Middle frontal gyrus (tissue), 1 donor: Measurements from ENCODE around the gene MRPL48.
"Not testable (repeated sequence)": the region's sequence is repeated elsewhere in the genome, so short reads cannot be mapped to it uniquely, and the experiment has no call there.

Source experiments
- DNase-seq: peaks from one replicate; pipeline ENCODE4 v3.0.0-alpha.2; 2015; ENCODE audit warnings: low spot score; ENCODE audit errors: extremely low spot score

MRPL48 gene

DNA sequence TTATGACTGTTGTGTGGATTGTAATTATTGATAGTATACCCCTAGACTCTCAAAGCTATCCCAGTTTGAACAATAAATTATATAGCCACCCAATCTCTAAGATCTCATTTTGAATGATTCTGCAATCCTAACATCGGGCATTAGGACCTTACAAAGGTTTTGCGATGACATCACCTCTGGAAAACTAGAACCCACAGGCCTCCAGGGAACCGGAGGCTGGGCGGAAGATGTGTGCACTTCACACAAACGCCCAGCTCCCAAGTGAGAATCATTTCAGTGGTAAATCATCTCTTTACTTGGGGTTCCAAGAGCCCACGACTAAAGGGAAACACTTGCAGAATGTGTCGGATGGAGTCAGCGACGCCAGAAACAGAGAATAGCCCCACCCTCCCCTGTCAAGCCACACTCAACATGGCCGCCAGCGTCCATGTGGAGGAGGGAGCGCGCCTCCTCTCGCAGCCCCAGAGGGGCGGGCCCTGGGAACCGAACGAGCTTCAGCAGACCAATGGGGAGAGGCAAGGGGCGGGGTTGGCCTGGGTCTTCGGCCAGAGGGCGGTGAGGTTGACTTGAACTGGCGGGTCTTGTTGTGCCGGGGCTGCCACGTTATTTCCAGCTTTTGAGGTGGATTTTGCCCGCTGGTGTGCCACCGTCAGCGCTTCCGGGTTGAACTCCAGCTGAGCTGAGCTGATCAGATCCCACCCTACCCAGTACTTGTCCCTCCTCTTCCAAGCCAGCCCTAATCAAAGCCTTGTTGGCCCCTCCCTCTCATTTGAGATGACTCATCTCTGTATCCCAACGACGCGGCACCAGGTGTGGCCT is 8.4 kb upstream of the MRPL48 start:
- peak; percentile 97 for DNase-seq

DNA sequence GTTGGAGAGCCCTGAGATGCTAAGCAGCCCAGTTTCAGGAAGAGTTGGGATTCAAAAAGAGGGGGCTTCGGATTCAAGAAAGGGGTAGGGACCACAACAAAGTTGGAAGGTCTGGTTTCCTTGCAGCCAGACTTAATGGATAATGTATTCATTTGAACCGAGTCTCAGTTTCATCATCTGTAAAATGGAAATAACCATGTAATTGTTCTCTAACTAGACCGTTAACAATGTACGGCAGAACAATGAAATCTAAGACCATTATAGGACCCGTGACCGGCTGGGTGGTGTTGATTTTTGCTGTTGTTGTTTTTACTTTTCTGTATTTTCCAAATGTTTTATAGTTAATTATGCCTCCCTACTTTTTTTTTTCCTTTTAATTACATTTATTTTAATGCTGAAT is 6.4 kb upstream of the MRPL48 start:
- DNase-seq = no peak

DNA sequence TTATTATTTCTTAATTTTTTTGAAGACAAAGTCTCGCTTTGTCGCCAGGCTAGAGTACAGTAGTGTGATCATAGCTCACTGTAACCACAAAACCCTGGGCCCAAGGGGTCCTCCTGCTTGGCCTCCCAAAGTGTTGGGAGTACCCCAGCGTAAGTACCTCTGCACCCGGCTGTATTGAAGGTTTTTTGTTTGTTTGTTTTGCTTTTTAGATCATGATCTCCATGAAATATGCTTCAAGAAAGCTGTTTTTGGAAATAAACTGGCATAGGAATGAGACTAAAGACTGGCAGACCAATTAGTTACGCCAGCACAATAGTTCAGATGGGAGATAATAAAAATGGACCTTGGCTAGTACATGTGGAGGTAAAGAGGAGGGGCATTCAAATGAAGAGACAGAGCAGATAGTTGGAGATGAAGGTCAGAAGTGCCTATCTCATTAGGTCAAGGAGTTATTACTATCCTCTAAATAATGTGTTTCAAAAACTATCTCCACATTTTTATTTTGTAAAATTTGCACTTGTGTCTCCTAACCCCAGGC is 4.1 kb upstream of the MRPL48 start:
- DNase-seq = no peak

DNA sequence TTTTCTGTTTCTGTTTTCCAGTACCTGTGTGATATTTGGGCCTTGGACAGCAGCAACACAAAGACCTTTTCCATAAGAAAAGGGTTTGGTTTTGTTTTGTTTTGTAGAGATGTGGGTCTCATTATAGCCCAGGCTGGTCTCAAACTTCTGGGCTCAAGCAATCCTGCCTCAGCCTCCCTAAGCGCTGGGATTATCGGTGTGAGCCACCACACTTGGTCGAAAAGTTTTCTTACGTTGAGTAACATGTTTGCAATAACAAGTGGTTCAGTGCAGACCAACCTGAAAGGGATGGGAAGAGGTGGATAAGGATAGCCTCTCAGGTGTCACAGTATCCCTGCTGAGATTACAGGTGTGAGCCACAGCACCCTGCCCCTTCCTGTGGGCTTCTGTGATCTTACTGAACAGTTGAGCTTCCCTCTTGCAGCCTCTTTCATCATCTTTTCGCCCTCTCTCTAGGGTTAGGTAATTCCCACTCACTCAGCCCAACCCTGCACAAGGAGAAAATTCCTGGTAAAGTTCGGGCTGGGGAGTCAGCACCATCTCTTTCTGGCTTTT is 3.5 kb upstream of the MRPL48 start:
- DNase-seq = no peak

DNA sequence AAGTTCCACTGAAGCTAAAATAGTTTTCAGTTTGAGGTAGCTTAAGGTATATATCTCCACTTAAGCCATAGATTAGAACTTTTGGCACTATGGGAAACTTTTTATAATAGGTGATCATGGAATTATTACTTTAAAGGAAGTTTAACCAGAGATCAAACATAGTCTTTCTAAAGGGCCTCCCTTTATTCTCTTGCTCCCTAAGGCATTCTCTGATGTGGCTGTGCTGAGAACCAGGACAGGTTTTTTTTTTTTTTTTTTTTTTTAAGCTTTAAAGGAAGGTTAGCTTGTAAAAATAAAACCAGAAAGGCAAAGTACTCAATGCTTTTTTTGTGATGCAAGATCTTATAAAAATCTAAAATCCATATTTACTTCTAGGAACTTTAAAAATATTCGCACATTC is 2.9 kb upstream of the MRPL48 start:
- no peak for DNase-seq

DNA sequence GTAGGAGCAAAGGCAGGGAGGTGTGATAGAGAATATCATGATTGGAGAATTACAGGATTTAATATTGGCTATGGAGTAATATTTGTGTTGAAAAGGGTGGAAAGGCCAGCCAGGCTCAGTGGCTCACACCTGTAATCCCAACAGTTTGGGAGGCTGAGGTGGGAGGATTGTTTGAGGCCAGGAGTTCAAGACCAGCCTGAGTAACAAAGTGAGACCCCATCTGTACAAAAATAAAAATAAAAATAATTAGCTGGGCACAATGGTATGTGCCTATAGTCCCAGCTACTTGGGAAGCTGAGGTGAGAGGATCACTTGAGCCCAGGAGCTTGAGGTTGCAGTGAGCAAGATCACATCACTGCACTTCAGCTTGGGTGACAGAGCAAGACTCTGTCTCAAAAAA is 2.2 kb upstream of the MRPL48 start:
- not testable (repeated sequence) for DNase-seq

DNA sequence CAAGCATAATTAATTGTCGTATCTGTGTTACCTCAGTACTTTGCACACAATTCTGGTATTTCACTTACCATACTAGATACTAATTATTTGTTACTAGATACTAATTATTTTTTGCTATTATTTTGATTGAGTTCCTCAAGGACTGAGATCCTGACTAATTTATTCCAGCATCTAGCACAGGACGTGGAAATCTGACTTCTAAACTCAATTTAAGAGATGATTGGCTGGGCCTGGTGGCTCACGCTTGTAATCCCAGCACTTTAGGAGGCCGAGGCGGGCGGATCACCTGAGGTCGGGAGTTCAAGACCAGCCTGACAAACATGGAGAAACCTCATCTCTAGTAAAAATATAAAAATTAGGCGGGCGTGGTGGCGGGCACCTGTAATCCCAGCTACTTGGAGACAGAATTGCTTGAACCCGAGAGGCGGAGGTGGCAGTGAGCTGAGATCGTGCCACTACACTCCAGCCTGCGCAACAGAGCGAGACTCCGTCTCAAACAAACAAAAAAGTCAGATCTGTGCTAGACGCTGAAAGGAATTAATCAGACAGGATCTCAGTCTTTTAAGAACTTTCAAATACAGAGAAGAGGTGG is 527 bp upstream of the MRPL48 start:
- DNase-seq = no peak

DNA sequence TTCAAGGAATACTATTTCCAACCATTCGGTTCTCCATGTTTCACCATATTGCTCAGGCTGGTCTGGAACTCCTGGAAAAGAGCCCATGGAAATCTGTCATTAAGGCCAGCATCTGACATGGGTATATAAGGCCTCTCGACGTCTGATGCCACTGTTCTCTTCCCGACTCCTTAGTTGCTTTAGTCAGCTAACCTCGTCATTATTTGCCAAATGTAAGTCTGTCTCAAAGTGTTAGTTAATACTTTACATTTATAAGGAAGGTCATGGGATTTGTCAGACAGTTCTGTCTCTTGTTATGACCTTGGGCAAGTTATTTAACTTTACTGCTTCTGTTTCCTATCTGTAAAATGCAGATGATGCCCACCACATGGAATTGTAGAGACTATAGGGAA is 1.6 kb downstream of the MRPL48 start:
- no peak for DNase-seq

DNA sequence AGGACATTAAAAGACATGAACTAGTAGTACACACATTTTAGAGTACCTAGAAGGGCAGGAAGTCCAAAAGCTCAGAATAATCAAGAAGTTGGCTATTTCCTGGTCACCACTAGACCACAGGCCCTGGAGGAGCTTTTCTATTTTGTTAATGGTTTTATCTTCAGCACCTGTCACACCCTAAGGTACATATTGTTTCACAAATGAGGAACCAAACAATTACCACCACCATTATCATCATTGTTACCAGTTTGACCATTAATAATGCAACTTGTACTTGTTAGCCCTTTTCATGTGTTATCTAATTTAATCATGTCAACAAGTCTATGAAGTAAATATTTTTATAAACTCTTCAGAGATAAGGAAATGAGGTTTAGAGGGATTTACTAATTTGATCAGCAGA is 4.9 kb downstream of the MRPL48 start:
- DNase-seq = no peak

DNA sequence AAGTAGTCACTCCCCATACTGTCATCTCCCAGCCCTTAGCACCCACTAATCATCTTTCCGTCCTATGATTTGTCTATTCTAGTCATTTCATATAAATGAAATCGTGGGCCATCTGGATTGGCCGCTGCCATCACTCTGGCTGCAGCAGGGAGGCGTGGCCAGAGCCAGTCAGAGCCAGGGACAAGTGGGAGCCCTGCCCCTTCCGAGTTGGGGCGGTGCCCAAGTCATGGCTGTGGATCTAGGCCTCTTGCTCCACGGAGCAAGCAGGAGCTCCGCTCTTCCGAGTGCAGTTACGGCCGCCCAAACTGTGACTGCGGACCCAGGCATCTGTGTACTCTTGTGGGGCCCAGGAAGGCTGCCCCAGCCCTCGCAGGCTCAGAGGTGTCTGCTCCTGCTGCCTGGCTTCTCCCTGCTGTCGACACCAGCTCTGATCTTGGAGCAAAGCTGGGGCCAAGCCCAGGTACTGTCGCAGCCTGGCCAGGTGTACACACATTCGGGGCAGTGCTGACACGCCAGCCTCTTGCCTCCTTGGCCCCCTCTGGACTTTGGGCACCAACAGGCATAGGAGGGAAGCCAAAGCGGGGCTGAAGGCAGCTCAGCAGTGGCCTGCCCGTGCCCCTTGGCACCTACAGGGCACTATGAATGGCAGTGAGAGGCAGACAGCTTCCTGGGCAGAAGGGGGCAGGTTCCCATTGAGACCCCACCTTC is 8.4 kb downstream of the MRPL48 start:
- no peak for DNase-seq

DNA sequence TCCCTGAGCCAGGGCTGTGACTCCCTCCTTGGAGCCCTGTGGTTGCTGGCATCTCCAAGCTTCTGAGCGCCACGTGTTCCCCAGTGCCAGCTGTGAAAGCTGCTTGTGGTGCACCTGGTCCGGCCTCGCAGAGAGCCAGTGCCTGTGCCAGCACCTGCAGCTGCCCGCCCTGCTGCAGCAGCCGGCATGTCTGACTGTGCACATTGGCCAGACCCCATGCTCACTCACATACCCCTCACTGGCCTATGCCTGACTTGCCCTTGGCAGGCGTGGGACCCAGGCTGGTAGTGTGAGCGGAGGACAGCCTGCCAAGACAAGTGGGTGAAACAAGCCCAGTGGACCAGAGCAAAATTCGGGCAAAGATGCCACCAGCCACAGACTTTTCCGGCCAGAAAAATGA is 9.8 kb downstream of the MRPL48 start:
- DNase-seq = no peak

DNA sequence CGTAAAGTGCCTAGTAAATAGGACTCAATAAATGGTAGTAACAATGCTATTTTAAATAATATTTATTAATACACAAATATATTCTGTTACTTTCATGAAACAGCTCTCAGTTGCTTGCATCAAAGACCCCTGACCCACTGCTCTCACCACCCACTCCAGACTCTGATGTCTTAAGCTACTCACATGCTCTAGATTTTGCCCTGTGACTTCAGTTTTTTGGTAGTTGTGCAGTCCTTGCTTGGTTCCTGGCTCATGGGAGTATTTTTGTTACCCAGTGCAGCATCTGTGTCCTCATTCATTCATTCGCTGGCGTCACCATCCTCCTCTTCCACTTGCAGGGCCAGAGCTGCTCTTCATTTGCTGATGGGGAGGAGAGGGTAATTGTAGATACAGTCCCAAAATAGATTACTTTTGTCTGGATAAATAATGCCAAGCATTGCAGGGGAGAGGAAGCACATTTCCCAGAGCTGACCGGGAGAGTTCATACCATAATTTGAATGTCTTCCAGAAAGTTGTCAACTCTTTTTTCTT is 12.7 kb downstream of the MRPL48 start:
- no peak for DNase-seq

DNA sequence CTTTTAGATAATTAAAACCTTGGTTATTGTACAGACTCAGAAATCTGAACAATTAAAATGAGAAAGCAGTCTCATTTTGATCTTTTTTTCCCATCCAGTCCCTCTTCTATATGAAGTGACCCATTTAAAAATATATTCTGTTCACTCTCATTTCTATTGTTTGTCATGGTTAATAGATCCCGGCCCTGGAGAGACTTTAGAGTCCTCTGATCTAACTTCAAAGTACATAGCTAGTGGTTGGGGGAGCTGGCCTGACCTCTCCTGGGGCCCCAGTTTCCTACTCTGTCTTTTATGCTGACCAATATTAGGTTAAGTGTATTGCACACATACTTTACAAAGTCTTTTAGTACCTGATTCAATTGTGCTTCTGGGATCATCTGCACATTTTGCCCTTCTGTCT is 13.5 kb downstream of the MRPL48 start:
- DNase-seq = no peak

DNA sequence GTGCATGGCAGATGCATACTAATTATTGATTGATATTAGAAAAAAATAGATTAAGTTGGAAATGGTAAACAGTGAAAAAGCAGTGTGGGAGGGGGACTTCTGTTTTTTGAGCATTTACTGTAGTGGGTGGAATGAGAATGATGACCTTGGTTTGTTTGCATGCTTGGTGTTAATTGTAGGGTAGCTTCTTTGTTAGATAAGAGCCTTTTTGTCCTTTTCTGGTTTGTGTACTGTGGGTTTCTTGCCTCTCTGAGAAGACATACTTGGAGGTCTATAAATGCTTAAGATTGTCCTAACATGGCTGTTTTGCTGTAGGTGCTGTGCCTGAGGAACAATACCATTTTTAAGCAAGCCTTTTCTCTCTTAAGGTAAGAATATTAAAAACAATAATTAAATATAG is 17.0 kb downstream of the MRPL48 start:
- DNase-seq = no peak

DNA sequence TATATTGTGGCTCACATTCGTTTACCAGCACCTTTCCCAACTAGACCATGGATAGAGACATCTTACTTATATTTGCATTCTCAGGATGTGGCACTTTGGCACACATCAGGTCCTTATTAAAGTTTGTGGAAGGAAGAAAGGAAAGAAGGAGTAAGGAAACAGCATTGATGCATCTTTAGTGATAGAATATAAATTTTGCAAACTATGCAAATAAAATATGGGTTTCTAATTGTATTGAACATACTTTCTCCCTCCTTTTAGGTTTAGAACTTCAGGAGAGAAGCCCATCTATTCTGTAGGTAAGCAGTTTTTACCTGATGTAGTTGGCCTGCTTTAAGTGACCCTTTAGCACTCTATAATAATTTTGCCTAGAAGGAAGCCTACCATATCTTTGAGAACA is 20.4 kb downstream of the MRPL48 start:
- DNase-seq = no peak

DNA sequence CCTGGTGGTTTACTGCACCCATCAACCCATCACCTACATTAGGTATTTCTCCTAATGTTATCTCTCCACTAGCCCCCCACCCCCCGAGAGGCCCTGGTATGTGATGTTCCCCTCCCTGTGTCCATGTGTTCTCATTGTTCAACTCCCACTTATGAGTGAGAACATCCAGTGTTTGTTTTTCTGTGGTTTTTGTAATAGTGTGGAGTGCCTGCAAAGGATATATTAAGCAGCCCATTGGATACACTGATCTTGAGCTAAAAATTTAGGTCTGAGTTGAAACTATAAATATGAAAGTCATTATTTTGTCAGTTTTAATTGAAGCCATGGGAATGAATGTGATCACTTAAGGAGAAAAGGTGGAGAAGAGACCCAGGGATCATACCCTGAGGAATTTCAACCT is 23.0 kb downstream of the MRPL48 start:
- no peak for DNase-seq

DNA sequence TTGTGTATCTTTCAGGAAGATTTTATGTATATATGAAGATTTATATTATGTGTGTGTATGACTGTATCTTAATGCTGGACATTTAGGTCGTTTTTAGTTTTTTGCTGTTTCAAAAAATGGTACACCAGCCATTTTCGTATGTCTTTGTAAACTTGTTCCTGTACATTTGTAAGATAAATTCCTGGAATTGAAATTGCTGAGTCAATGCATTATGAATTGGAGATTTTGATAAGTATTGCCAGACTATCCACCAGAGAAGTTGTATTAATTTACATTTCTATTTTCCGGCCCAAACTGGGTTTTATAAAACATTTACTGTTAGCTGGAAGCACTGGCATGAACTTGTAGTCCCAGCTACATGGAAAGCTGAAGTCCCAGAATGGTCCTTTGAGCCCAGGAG is 24.6 kb downstream of the MRPL48 start:
- no peak for DNase-seq

DNA sequence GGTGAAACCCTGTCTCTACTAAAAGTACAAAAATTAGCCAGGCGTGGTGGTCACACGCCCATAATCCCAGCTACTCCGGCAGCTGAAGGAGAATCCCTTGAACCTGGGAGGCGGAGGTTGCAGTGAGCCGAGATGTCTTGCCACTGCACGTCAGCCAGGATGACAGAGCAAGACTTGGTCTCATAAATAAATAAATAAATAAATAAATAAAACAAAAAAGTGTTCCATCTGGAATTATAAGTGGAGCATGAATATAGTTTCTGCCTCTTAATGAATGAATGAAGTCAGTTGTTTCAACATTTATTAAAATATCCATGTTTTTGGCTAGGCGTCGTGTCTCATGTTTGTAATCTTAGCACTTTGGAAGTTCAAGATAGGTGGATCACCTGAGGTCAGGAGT is 27.1 kb downstream of the MRPL48 start:
- DNase-seq = no peak

DNA sequence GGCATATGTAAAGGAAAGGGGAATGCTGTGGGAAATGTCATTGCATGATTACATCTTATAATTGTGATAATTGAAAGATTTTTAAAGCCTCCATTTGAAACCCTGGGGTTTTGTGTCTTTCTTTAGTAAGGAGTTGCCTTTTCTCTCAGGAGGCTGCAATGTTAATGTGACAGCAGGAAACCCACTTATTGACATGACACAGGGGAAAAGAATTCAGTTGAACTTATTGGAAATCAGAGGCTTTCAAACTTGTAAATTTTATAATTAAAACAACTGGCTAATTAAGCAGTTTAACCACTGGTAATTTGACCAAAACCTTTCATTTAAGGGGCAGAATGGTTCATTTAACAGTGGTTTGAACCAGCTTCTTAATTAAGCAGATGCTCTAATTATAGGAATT is 31.2 kb downstream of the MRPL48 start:
- no peak for DNase-seq

DNA sequence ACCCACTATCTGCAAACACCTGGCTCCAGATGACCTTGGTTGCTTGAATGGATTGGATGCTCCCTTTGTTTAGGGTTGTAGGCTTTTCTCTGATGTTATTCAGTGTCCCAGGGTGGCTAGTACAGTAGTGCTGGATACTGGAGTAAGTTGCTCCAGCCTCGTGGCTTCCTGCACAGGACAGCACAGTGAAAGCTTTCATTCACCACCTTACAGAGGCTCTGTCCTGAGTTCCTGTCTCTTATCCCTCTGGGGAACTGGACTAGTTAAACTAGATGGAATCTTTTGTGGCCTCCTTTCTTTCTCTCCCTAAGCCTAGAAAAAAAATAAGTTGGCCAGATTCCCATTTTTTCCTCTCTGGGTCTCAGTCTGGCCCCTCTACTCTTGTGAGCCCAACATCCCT is 42.6 kb downstream of the MRPL48 start:
- no peak for DNase-seq

DNA sequence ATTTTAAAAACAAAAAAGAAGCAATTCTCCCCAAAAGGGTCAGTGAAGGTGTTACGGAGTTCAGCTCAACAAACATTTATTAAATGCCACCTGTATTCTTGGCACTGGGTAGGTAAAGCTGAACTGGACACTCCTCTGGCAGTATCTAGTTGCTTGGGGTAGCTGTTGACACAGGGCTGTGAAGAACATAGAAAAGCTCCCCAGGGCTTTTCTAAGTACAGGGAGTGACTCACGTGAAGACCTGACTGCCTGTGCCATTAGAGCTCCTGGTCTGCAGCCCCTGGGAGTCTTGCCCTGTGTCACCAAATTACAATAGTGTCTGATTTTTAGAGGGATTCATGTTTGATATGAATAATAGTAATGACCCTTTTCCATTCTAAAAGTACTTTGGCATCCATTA is 45.4 kb downstream of the MRPL48 start:
- no peak for DNase-seq
